H9 (cell line): Measurements from ENCODE around the gene EDEM2. TPM values are rescaled to one million over a fixed set of nuclear protein-coding genes. Genes with fewer than 3 reads are reported as not detected.
"Not testable (repeated sequence)": the region's sequence is repeated elsewhere in the genome, so short reads cannot be mapped to it uniquely, and the experiment has no call there.

Experiments
- DNase-seq: peaks from one replicate; pipeline ENCODE4 v3.0.0-alpha.2; 2017
- H2AFZ ChIP-seq: one replicate; pipeline ENCODE4 v1.6.1; 2013; ENCODE audit warnings: mild to moderate bottlenecking, low read length, control low read depth, moderate library complexity
- H2AK5ac ChIP-seq: 2 replicates; pipeline ENCODE4 v1.6.1; 2013; ENCODE audit warnings: low read length, control low read depth, mixed read lengths; ENCODE audit not compliant: insufficient read length
- H2BK120ac ChIP-seq: one replicate; pipeline ENCODE4 v1.6.1; 2013; ENCODE audit warnings: low read depth, mild to moderate bottlenecking, low read length, control low read depth, inconsistent platforms; ENCODE audit not compliant: poor library complexity, severe bottlenecking
- H2BK12ac ChIP-seq: 2 replicates; pipeline ENCODE4 v1.6.1; 2013; ENCODE audit warnings: low read length, control low read depth, mixed read lengths, low read depth; ENCODE audit not compliant: insufficient read length
- H2BK15ac ChIP-seq: 2 replicates; pipeline ENCODE4 v1.6.1; 2013; ENCODE audit warnings: low read depth, low read length, control low read depth
- H2BK20ac ChIP-seq: one replicate; pipeline ENCODE4 v1.6.1; 2013; ENCODE audit warnings: low read depth, mild to moderate bottlenecking, low read length, control low read depth, inconsistent platforms; ENCODE audit not compliant: poor library complexity, severe bottlenecking
- H2BK5ac ChIP-seq: 2 replicates; pipeline ENCODE4 v1.6.1; 2013; ENCODE audit warnings: low read length, control low read depth, mixed read lengths; ENCODE audit not compliant: insufficient read length
- H3K14ac ChIP-seq: 2 replicates; pipeline ENCODE4 v1.6.1; 2013; ENCODE audit warnings: low read length, control low read depth; ENCODE audit not compliant: insufficient read depth
- H3K18ac ChIP-seq: 2 replicates; pipeline ENCODE4 v1.6.1; 2013; ENCODE audit warnings: low read depth, mild to moderate bottlenecking, mixed read lengths, low read length, control low read depth; ENCODE audit not compliant: insufficient read length
- H3K23ac ChIP-seq: 2 replicates; pipeline ENCODE4 v1.6.1; 2013; ENCODE audit warnings: low read length, control low read depth, mixed read lengths, low read depth; ENCODE audit not compliant: insufficient read length
- H3K23me2 ChIP-seq: 2 replicates; pipeline ENCODE4 v1.6.1; 2013; ENCODE audit warnings: low read depth, mild to moderate bottlenecking, mixed read lengths, low read length, control low read depth; ENCODE audit not compliant: insufficient read length, poor library complexity, severe bottlenecking
- H3K27ac ChIP-seq: 2 replicates; pipeline ENCODE4 v1.5.1; 2013; ENCODE audit warnings: low read length, control low read depth, mixed read lengths, low read depth; ENCODE audit not compliant: insufficient read length
- H3K27me3 ChIP-seq: 2 replicates; pipeline ENCODE4 v1.6.1; 2013; ENCODE audit warnings: low read length, control low read depth, inconsistent platforms; ENCODE audit not compliant: insufficient read depth
- H3K4ac ChIP-seq: 2 replicates; pipeline ENCODE4 v1.6.1; 2013; ENCODE audit warnings: low read depth, mild to moderate bottlenecking, control low read depth, inconsistent platforms, low read length, moderate library complexity
- H3K4me1 ChIP-seq: 2 replicates; pipeline ENCODE4 v1.6.1; 2013; ENCODE audit warnings: low read length, control low read depth, inconsistent platforms; ENCODE audit not compliant: insufficient read depth
- H3K4me2 ChIP-seq: 2 replicates; pipeline ENCODE4 v1.6.1; 2013; ENCODE audit warnings: low read length, control low read depth, mixed read lengths; ENCODE audit not compliant: insufficient read length, insufficient read depth
- H3K56ac ChIP-seq: 2 replicates; pipeline ENCODE4 v1.6.1; 2013; ENCODE audit warnings: low read depth, mild to moderate bottlenecking, mixed read lengths, low read length, control low read depth; ENCODE audit not compliant: insufficient read length
- H3K79me1 ChIP-seq: 2 replicates; pipeline ENCODE4 v1.6.1; 2013; ENCODE audit warnings: low read depth, mild to moderate bottlenecking, moderate library complexity, low read length, control low read depth, inconsistent platforms; ENCODE audit not compliant: insufficient read depth, poor library complexity, severe bottlenecking
- H3K79me2 ChIP-seq: 2 replicates; pipeline ENCODE4 v1.6.1; 2013; ENCODE audit warnings: low read length, control low read depth, inconsistent platforms; ENCODE audit not compliant: insufficient read depth
- H3K9ac ChIP-seq: 2 replicates; pipeline ENCODE4 v1.6.1; 2013; ENCODE audit warnings: low read length, control low read depth, mixed read lengths; ENCODE audit not compliant: insufficient read length; ENCODE audit errors: extremely low read depth
- H3K9me3 ChIP-seq: one replicate; pipeline ENCODE4 v1.6.1; 2013; ENCODE audit warnings: low read depth, low read length, inconsistent platforms; ENCODE audit not compliant: control insufficient read depth
- H3T11ph ChIP-seq: one replicate; pipeline ENCODE4 v1.6.1; 2013; ENCODE audit warnings: mild to moderate bottlenecking, low read length, control low read depth, inconsistent platforms
- H4K20me1 ChIP-seq: one replicate; pipeline ENCODE4 v1.6.1; 2013; ENCODE audit not compliant: control insufficient read depth, insufficient read length, insufficient read depth
- H4K5ac ChIP-seq: 2 replicates; pipeline ENCODE4 v1.6.1; 2013; ENCODE audit warnings: low read depth, mild to moderate bottlenecking, mixed read lengths, low read length, control low read depth; ENCODE audit not compliant: insufficient read length
- H4K8ac ChIP-seq: replicated peaks from 2 replicates; pipeline ENCODE4 v1.6.1; 2013; ENCODE audit warnings: low read length, control low read depth, mixed read lengths, low read depth; ENCODE audit not compliant: insufficient read length
- H4K91ac ChIP-seq: 2 replicates; pipeline ENCODE4 v1.6.1; 2013; ENCODE audit warnings: low read depth, mild to moderate bottlenecking, moderate library complexity, mixed read lengths, low read length, control low read depth; ENCODE audit not compliant: insufficient read length
- H3K27ac Mint-ChIP-seq, 3 experiments: 2 replicates in 2 of 3; 3 replicates in 1 of 3; pipeline ENCODE4 v1.8.0; 2020 to 2021; ENCODE audit warnings: mixed read lengths in 3 of 3, mild to moderate bottlenecking in 1 of 3, moderate library complexity in 1 of 3
- H3K27me3 Mint-ChIP-seq: 2 replicates; pipeline ENCODE4 v1.8.0; 2021; ENCODE audit warnings: low read depth, mild to moderate bottlenecking, moderate library complexity, mixed read lengths
- H3K36me3 Mint-ChIP-seq, 3 experiments: 2 replicates in 2 of 3; 3 replicates in 1 of 3; pipeline ENCODE4 v1.8.0; 2020 to 2021; ENCODE audit warnings: low read depth in 3 of 3, mixed read lengths in 3 of 3; ENCODE audit not compliant: insufficient read depth in 1 of 3
- H3K4me1 Mint-ChIP-seq, 2 experiments: 2 replicates each; pipeline ENCODE4 v1.8.0; 2020; ENCODE audit warnings: mixed read lengths in 2 of 2
- H3K4me3 Mint-ChIP-seq, 2 experiments: 2 replicates in 1 of 2; 3 replicates in 1 of 2; pipeline ENCODE4 v1.8.0; 2020 to 2021; ENCODE audit warnings: mild to moderate bottlenecking in 2 of 2, mixed read lengths in 2 of 2, moderate library complexity in 1 of 2
- H3K9me3 Mint-ChIP-seq, 2 experiments: 2 replicates in 1 of 2; 3 replicates in 1 of 2; pipeline ENCODE4 v1.8.0; 2020; ENCODE audit warnings: mild to moderate bottlenecking in 2 of 2, mixed read lengths in 2 of 2, moderate library complexity in 1 of 2
- WGBS: extraction: QIAGEN DNeasy Blood & Tissue Kit; methylation state at CpG from one replicate; pipeline ENCODE4 v1.1.7; 2013; ENCODE audit warnings: missing lambda C conversion rate, low lambda C conversion rate, mixed read lengths; ENCODE audit not compliant: insufficient read length; ENCODE audit errors: extremely low coverage; 5-methylcytosine and 5-hydroxymethylcytosine counted together
- total RNA-seq: library from RNA; stranded (reverse); gene quantifications from 2 replicates; pipeline ENCODE4 v1.2.1, GENCODE V29; 2021
- TF ChIP-seq, protein P1 (sequence below): fragments of 200-600 bp; sonication (generic); conservative IDR thresholded peaks from 3 replicates; pipeline ENCODE4 v1.8.0; 2021; ENCODE audit warnings: antibody characterized with exemption, mild to moderate bottlenecking

EDEM2 gene
- total RNA-seq, 1 experiment from 2014 or later = 27.8 TPM

- H3K79me1 ChIP-seq = peaks cover 4% of the 10 kb centered on the region
- no peaks in the 10 kb centered on the region for H3K27me3 ChIP-seq
- H3K4me1 ChIP-seq = no peaks in the 10 kb centered on the region
- H2AK5ac ChIP-seq = no peak overlapping the region
- Mint-ChIP-seq H3K4me3 (no peak overlapping the region), H3K36me3 (peaks cover 55 to 68% (median 63%) of the 10 kb centered on the region in 3 experiments), H3K4me1 (no peaks in the 10 kb centered on the region), H3K27ac (no peak overlapping the region), H3K9me3 (peaks cover 39 to 43% of the 10 kb centered on the region in 2 experiments), H3K27me3 (no peaks in the 10 kb centered on the region)
- no peak overlapping the region for H3K23ac ChIP-seq
- no peak overlapping the region for H2BK20ac ChIP-seq
- peaks cover 5% of the 10 kb centered on the region; the same call in 1 of the 2 replicates for H3K79me2 ChIP-seq
- H2AFZ ChIP-seq = no peak overlapping the region
- H2BK12ac ChIP-seq = no peak overlapping the region
- no peak overlapping the region for H3K4ac ChIP-seq
- TF ChIP-seq, protein P1, sequence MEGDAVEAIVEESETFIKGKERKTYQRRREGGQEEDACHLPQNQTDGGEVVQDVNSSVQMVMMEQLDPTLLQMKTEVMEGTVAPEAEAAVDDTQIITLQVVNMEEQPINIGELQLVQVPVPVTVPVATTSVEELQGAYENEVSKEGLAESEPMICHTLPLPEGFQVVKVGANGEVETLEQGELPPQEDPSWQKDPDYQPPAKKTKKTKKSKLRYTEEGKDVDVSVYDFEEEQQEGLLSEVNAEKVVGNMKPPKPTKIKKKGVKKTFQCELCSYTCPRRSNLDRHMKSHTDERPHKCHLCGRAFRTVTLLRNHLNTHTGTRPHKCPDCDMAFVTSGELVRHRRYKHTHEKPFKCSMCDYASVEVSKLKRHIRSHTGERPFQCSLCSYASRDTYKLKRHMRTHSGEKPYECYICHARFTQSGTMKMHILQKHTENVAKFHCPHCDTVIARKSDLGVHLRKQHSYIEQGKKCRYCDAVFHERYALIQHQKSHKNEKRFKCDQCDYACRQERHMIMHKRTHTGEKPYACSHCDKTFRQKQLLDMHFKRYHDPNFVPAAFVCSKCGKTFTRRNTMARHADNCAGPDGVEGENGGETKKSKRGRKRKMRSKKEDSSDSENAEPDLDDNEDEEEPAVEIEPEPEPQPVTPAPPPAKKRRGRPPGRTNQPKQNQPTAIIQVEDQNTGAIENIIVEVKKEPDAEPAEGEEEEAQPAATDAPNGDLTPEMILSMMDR = no peak
- H3K9me3 ChIP-seq = peaks cover 7% of the 10 kb centered on the region
- no CpG with 5 or more reads among the region's 5 CpGs for WGBS
- no peak overlapping the region for H3K18ac ChIP-seq
- H3K4me2 ChIP-seq = no peak overlapping the region
- no peak overlapping the region for H4K8ac ChIP-seq
- H4K5ac ChIP-seq = no peak overlapping the region
- no peak overlapping the region for H2BK15ac ChIP-seq
- no peak for DNase-seq
- H2BK5ac ChIP-seq = no peak overlapping the region
- no peak overlapping the region for H3K9ac ChIP-seq
- H3T11ph ChIP-seq = no peak overlapping the region
- no peaks in the 10 kb centered on the region for H3K23me2 ChIP-seq
- H3K56ac ChIP-seq = no peak overlapping the region
- no peak overlapping the region for H3K14ac ChIP-seq
- H4K20me1 ChIP-seq = peaks cover 3% of the 10 kb centered on the region
- no peak overlapping the region for H4K91ac ChIP-seq
- no peak overlapping the region for H2BK120ac ChIP-seq
- H3K27ac ChIP-seq = no peak overlapping the region
Observed at GRCh38 chr20:35077341-35077740, 69.8 kb downstream of the EDEM2 start.

DNA sequence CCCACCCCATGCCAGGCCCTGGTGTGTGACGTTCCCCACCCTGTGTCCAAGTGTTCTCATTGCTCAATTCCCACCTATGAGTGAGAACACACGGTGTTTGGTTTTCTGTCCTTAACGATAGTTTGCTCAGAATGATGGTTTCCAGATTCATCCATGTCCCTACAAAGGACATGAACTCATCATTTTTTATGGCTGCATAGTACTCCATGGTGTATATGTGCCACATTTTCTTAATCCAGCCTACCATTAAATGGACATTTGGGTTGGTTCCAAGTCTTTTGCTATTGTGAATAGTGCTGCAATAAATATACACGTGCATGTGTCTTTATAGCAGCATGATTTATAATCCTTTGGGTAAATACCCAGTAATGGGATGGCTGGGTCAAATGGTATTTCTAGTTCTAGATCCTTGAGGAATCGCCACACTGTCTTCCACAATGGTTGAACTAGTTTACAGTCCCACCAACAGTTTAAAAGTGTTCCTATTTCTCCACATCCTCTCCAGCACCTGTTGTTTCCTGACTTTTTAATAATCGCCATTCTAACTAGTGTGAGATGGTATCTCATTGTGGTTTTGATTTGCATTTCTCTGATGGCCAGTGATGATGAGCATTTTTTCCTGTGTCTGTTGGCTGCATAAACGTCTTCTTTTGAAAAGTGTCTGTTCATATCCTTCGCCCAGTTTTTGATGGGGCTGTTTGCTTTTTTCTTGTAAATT, 75.5 kb downstream of the EDEM2 start:
- H2BK5ac ChIP-seq, H3K18ac ChIP-seq, H3K4me3 Mint-ChIP-seq, H3K27ac Mint-ChIP-seq, H3K79me2 ChIP-seq, H2AFZ ChIP-seq, H3K23ac ChIP-seq, H4K8ac ChIP-seq, H3K4me2 ChIP-seq, H2AK5ac ChIP-seq, H3K4ac ChIP-seq, DNase-seq, H2BK12ac ChIP-seq, H3K9ac ChIP-seq, H3K9me3 ChIP-seq, H3K14ac ChIP-seq, H2BK20ac ChIP-seq, H3K4me1 Mint-ChIP-seq, H3T11ph ChIP-seq, H3K27ac ChIP-seq, H2BK120ac ChIP-seq, H4K91ac ChIP-seq, H4K5ac ChIP-seq, H4K20me1 ChIP-seq, H3K27me3 ChIP-seq, H3K27me3 Mint-ChIP-seq, H3K23me2 ChIP-seq, H2BK15ac ChIP-seq, H3K79me1 ChIP-seq, H3K4me1 ChIP-seq, H3K56ac ChIP-seq: not testable (repeated sequence)
- peaks cover 30 to 31% of the 10 kb centered on the region in 2 experiments for H3K9me3 Mint-ChIP-seq
- H3K36me3 Mint-ChIP-seq = peaks cover 43 to 75% (median 66%) of the 10 kb centered on the region in 3 experiments
- no CpG with 5 or more reads among the region's 8 CpGs for WGBS
